ENCODE measurements around the gene SOBP. TPM values are rescaled to one million over a fixed set of nuclear protein-coding genes. Genes with fewer than 3 reads are reported as not detected.

SOBP gene
- total RNA-seq, 1 experiment from 2014 or later = 1.6 TPM

DNA sequence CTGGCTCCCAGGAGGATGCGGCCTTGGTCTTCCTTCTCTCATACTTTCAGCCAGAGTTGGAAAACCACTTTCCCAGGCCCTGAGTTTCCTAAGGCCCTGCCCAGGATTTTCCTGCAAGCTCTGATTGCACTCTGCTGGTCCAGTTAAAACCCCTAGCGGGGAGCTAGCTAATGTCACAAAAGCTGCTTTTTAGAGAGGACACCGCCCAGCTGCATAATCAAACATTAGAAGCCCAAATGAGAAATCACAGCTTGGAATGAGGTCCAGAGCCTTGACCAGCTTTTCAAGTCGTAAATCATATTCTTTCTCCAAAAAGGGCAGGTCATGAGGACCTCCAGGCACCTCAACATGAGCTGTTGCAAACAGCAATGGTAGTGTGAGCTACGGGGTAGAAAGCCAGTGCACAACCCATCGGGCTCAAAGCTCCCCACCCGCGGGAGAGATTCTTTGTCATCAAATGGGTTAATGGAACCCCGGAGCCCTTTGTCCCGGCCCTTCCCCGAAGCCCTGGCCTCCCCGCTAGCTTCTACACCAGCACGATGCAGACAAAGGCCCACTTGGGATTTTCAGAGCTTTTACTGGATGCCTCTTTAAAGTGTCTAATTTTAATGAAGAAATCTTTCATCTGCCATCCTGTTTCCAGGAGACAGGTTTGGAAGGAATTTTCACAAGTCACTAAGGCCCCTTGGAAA is 200.2 kb downstream of the SOBP start:
- DNase-seq (ENCODE audit: low read depth) = no peak

GRCh38 chr6:107690643-107691061 is 200.7 kb downstream of the SOBP start:
- DNase-seq (ENCODE audit: low read depth) = no peak

DNA sequence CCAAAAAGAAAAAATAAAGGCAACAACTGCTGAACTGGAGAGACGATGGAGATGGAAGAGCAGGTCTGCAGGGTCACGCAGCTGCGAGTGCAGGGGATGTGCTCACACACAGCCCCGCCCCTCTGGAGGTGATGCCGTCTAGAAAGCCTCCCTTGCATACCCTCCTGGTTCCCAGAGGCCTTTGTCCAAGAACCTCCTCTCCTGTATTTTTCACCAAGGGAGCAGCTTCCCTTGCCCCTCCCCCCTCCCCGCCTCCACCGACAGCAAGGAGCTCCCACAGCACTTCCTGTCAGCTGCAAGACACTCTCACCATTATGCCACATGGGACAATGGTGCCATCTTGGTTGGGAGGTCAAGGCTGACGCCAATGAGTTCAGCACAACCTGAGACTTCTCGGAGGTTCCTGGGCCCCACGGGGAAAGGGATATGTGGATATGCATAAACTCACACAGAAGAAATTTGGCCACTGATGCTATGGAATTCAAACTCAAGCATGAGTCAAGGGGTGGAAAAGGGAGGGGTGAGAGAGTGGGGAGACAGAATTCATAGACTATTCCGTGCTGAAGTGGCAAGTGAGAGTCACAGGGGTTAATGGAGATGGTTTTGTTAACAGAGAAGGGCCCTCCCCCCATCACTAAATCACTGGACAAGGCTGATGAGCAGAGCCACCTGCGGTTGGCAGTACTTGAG is 201.3 kb downstream of the SOBP start:
- DNase-seq (ENCODE audit: low read depth) = peak; percentile 50

DNA sequence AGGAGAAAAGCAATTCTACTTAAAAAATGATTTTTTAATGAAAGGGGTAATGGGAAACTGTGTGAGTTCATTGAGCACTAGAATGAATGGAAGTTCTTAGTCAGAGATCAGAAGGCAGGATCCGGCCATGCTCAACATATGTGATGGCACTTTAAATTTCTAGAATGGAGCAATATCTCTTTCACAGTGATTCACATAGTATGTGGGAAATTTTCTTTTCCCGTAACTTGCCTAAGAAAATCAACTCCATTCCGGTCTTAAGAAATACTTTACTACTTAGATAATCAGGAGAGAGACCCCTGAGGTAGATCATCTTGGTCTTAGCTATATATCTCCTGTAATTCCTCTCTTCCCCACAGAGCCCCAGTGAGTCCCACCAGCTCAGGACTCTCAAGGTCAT is 202.4 kb downstream of the SOBP start:
- DNase-seq (ENCODE audit: low read depth) = no peak

- DNase-seq (ENCODE audit: low read depth) = no peak
These were observed 205.3 kb downstream of the SOBP start for GRCh38 chr6:107695061-107695720.

DNA sequence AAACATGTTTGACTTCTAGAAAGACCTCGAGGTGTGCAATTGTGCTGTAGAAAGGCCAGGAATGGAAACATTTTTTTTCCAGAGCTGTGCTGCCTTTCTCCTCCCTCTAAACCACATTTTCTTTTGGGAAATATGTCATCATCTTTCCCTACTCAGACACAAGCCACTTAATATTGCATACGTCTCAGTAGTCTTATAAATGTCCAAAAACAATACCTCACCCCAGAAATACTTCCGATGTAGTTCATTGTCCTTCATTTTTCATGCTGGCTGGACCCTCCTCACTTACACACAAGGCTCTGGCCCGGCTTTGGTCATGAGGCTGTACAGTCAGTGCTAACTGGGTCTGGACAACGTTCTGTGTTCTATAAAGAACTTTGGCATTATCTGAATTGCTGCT is 207.8 kb downstream of the SOBP start:
- no peak for DNase-seq (ENCODE audit: low read depth)

DNA sequence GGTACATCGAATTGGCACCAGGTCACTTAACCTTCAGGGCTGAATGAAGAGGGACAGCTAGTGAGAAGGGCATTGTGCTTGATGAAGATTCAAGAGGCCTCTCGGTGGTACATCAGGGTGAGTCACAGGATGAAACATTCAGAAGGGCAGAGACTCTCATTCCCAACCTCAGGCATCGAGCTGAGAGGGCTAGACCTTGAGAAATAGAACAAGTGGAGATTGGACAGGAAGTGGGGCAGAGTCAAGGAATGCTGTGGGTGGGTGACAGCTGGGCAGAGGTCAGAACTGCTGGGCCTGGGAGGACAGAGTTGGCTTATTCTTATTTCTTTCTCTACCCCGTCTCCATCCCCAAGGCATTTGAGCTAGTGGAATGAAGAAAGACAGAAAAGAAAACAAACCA is 208.2 kb downstream of the SOBP start:
- DNase-seq (ENCODE audit: low read depth) = peak; percentile 86

DNA sequence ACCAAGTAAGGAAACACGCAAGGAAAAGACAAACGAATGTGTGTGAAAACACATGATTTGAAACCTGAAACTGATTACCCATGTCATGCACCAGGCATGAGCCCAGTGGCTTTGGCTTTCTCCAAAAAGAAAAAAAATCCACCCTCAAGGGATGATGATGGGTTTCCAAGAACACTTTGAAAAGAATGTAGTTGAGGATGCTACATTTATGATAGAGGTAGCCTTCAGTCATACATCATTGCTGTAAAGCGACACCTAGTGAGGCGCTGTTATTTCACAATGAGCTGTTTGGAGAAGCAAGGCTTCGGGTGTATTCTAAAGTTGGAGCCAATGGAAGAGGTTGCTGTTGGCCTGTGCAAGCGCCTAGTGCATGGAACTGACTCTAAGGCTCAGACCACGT is 209.3 kb downstream of the SOBP start:
- no peak for DNase-seq (ENCODE audit: low read depth)

DNA sequence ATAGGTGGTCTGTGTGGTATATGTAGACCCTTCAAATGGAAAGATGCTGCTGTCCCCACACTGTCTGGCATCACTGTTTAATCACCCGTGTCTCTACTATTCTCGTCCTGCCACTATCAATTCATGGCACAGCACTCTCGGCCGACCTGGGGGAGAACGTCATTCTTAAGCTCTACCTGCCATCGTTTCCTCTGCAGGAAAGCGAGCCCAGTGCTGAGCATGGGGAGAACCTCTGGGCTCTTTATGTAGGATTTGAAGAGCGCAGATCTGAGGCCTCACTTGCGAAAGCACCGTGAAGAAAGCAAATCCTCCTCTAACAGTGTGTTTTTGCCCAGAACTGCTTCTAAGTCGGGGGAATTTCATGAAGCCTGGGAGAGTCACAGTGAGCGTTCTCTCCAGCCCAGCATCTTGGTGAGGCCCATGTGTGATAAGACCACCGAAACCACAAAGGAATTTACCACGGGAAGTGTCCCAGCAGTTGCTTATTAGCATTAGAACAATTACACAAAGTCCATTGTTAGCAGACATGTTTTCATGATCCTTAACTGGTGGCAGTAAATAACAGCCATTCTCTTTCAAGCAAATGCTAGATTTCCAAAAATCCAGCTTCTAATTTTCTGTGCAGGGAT is 209.9 kb downstream of the SOBP start:
- no peak for DNase-seq (ENCODE audit: low read depth)

- DNase-seq (ENCODE audit: low read depth) = no peak
These were observed 213.7 kb downstream of the SOBP start for GRCh38 chr6:107703606-107704005.

GRCh38 chr6:107704347-107705013 is 214.6 kb downstream of the SOBP start:
- DNase-seq (ENCODE audit: low read depth) = peak; percentile 38

GRCh38 chr6:107706516-107707115 is 216.7 kb downstream of the SOBP start:
- DNase-seq (ENCODE audit: low read depth) = no peak

GRCh38 chr6:107707346-107708275 is 217.7 kb downstream of the SOBP start:
- no peak for DNase-seq (ENCODE audit: low read depth)

DNA sequence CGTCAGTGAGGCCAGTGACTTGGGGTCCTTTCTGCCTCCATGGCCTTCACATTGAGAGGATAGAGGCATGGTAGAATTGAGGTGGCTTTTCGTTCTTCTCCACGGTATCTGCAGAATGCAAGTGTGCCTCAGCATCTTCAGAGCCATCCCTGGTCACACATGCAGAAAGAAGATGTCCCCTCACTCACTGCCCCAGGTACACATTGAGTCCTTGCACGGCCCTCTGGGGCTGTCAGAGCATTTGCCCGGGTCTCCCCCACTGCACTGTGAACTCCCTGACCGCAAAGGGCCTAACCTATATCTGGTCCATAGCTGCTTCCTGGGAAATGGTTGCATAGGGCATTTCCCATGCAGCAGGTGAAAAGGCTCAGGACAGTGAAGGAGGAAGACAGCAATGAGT is 218.5 kb downstream of the SOBP start:
- DNase-seq (ENCODE audit: low read depth) = no peak

GRCh38 chr6:107709341-107709740 is 219.4 kb downstream of the SOBP start:
- DNase-seq (ENCODE audit: low read depth) = no peak

Other genes starting within 250 kb of the SOBP start
- 17.2 and 18.9 TPM in 2 replicates for gene PDSS2, start 30.6 kb upstream of the SOBP start, total RNA-seq (2014; rRNA removed; shearing (Covaris generic))